Stimulated activated CD8-positive, alpha-beta memory T cell treated with anti-CD3 and anti-CD28 coated beads, Interleukin-15, amount 100 ng/mL, for 48 hours (primary cell): ENCODE data around the gene EXOC6B.
"Not testable (repeated sequence)": the region's sequence is repeated elsewhere in the genome, so short reads cannot be mapped to it uniquely, and the experiment has no call there.

Source experiments
- DNase-seq, 2 donors: peaks; one replicate each; pipeline ENCODE4 v3.0.0-alpha.2; 2020; ENCODE audit warnings: low read depth in 2 of 2

EXOC6B gene

DNA sequence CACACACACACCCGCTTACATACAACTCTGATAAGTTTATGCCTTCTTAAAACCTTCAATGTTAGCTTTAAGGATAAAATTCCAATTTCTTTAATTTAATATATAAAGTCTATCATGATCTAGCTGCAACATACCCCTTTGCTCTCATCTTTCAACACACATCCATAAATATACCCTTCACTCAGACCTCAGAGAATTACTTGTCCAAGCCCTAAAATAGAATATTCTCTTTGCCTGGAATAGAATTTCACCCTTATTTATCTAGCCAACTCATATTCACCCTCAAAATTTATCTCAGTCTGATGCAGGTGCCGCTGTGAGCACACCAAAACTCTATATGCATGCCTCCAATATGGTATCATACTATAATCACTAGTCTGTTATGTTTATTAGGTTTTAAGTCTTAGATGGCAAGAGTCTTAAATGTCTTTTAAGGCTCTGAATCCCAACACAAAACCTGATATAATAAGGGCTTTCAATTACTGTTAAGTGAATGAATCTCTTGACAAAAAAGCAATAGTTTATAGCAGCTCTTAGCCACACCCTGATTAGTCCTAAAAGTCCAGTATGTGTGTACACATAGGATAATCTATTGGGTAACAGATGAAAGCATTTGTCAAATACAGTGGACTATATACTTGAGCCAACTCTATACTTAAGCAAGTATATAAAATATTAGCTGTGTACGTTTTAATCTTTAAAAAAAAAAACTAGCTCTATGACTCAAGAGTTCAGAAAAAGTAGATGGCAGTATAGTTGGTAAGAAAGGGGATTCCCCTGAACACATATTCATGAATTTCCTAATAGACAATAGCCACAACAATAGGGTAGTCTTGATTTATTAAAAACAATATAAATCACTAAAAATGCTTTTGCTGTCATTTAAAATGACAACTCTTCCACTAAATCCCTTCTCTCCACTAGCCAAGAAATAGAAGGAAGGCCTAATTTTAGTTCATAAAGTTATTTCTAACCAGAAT is 144.5 kb downstream of the EXOC6B start:
- DNase-seq = no peak

DNA sequence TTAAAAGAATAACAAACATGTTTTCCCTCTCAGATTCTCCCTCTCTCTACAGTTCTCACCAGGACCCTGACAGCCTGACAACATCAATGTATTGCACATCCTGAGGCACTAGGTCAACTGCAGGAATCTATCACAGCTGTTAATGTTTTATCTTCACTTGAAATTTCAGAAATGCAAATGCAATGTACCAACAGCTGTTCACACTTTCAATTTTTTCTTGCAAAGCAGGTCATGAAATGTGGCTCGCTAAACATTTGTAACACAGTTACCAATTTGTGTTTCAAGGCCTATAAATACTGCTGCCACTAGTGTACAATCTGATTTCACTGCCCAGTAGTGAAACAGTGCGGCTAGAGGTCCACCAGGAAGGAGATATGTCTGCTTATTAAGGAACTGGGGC is 147.8 kb downstream of the EXOC6B start:
- DNase-seq = no peak

DNA sequence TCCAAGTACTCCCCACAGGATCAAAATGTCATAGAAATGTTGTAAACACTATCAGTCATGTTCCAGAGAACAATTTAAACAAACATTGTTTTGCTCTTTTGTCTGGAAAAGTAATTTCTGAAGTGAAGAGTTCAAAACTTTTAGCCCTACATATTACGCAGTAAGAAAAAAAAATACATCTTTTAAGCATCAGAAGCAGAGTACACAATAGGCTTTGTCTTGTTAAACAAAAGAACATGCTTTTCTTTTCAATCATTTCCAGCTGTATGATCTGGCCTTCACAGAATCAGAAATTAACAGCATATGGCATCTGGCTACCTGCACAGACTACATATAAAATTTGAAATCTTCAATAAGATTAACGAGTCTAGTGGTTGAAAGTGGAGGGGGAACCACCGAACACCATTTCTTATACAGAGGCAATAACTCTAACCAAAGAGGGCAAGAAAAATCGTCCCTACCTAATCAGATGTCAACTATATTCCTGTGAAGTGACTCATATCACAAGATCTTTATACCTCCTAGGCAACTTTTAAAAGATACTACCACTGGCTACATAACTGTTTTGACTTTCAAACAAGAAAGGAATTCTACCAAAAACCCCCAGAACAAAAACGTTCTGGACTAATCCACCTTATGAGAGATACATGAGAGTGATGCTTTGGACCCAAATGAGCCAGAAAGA is 149.3 kb downstream of the EXOC6B start:
- DNase-seq = no peak

DNA sequence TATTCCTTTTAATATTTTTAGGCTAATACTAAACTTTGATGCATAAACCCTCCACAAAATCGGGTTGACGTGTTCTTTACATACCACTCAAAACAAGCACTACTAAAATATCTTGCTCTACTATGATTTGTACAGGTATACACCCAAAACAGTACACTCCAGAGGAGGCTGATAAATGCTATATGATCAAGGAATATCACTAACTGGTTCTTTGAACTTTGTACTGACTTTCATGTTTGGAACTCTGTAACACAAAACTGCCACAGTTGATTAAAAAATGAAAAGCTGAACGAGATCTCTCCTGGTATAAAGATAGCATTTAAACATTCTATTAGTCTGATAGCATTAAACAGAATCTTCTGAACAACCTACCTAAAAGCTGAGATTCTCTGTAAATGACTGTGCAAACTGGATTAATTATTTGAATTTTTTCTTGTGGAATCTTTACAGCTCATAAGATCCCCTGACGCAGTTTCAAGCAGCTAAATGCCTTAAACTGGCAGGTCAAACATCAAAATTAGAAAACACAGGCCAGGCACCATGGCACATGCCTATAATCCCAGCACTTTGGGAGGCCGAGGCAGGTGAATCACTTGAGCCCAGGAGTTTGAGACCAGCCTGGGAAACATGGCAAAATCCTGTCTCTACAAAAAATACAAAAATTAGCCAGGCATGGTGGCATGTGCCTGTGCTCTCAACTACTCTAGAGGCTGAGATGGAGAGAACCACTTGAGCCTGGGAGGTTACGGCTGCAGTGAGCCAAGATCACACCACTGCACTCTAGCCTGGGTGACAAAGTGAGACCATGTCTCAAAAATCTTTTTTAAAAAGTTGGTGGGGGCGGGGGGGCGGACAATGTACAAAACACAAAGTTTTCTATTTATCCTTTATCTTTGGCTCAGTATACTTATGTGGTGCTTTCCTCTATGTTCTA is 150.6 kb downstream of the EXOC6B start:
- DNase-seq = no peak

DNA sequence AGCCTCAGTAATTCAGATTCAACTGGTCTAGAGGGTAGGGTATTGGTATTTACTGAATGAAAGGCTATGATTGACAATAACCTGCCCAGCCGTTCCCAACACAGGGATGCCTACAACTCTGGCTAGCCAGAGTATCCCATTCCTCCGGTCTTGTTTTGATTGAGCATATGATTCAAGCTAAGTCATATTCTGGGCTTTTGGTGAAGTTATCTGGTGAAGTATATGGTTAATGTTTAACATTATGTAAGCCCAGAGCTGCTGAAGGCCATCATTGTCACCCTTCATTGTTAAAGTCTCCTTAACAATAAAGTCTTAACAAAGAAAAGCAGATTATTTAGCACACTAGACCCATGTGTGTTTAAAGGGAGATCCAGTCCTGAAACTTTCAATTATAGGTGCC is 152.6 kb downstream of the EXOC6B start:
- no peak for DNase-seq

DNA sequence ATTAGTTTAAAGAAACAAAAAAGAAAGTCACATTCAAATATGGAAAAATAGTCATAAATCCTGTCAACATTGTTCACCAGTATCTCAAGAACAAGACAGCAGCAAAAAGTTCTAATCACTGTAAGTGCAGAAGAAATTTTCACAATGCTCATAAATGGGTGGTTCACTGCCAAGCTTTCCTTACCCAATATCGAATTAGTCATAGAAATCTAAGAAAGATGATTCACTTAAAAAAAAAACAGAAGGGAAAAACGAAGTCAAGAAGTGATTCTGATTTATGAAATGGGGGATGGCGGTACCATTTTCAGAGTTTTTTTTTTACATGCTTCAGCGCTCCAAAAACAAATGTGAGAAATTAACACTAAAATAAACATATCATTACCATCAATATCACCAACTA is 156.7 kb downstream of the EXOC6B start:
- no peak for DNase-seq

DNA sequence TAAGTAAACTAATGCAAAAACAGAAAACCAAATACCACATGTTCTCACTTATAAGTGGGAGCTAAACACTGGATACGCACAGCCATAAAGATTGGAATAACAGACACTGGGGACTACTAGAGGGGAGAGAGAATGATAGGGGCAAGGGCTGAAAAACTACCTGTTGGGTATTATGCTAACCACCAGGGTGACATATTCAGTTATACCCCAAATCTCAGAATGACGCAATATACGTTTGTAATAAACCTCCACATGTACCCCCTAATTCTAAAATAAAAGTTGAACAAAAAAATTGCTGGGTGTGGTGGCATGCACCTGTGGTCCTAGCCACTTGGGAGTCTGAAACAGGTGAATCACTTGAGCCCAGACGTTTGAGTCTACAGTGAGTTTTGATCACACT is 157.2 kb downstream of the EXOC6B start:
- no peak for DNase-seq

DNA sequence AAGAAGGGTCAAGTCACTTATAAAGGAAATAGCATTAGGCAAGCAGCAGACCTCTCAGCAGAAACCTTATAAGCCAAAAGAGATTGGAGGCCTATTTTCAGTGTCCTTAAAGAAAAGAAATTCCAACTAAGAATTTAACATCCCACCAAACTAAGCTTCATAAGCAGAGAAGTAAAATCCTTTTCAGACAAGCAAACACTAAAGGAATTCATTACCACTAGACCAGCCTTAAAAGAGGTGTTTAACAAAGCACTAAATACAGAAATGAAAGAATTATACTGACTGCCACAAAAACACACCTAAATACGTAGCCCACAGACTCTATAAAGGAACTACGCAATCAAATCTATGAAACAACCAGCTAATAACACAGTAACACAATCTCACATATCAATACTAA is 160.4 kb downstream of the EXOC6B start:
- no peak for DNase-seq

DNA sequence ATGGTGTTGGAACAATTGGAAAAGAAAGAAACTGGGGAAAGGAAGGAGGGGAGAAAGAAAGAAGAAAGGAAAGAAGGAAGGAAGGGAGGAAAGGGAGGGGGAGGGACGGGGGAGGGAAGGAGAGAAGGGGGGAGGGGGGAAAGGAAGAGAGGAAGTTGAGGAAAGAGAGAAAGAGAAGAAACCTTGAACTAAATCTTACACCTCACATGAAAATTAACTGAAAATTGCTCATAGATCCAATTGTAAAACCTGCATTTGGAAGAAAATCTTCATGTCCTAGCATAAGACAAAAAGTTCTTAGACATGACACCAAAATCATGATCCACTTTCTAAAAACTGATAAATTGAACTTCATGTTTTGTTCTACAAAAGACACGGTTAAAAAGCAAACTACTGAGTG is 163.8 kb downstream of the EXOC6B start:
- DNase-seq = no peak

DNA sequence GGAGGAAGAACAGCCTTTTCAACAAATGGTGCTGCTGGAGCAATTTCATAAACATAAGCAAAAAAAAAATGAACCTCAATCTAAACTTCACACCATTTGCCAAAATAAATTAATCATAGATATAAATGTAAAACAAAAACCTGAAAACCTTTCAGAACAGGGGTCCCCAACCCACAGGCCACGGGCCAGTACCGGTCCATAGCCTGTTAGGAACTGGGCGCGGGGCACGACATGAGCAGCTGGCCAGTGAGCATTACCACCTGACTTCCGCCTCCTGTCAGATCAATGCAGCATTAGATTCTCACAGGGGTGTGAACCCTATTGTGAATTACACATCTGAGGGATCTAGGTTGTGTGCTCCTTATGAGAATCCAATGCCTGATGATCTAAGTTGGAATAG is 176.0 kb downstream of the EXOC6B start:
- DNase-seq = no peak

DNA sequence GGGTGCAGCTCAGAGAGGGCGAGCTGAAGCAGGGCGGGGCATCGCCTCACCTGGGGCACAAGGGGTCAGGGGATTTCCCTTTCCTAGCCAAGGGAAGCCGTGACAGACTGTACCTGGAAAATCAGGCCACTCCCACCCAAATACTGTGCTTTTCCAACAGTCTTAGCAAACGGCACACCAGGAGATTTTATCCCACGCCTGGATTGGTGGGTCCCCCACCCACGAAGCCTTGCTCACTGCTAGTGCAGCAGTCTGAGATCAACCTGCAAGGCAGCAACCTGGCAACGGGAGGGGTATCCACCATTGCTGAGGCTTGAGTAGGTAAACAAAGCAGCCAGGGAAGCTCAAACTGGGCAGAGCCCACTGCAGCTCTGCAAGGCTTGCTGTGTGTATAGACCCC is 184.6 kb downstream of the EXOC6B start:
- not testable (repeated sequence) for DNase-seq

DNA sequence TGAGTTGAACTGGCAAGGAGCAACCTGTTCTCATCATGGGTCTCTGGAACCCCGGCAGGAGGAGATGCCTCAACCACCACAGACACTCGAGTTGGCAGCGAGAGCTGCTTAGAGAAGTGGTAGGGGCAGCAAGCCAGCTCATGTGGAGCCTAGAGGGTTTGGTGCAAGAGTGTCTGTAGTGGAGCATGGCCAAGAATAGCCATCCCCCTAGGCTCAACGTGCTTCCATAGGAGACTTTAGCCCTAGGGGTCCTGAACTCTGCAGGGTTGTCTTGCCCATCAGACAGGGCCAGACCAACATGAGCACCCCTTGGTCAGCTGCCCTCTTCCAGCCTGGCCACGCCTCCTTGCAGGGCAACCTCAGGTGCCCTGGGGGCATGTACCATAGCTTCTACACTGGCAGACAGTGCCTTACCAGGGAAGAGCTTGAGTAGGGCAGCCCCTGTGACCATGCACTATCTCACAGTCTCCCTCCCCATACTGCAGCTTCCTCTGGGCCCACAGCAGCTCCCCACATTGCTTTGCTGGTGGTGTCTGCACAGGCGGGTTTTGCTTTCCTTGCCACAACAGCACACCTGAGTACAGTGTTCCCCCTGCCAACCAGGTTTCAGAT is 187.1 kb downstream of the EXOC6B start:
- DNase-seq = no peak

DNA sequence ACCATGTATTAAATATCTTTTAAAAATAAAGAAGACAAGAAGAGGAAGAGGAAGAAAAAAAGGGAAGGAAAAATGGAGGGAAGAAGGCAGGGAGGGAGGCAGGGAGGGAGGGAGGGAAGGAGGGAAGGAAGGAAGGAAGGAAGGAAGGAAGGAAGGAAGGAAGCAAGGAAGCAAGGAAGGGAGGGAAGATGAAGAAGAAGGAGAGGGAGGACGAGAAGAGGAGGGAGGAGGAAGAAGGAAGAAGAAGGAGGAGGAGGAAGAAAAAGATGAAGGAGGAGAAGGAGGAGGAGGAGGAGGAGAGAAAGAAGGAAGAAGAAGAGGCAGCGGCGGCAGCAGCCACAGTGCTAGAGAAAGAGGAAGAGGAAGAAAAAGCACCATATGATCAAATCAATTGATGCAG is 189.6 kb downstream of the EXOC6B start:
- DNase-seq = no peak

DNA sequence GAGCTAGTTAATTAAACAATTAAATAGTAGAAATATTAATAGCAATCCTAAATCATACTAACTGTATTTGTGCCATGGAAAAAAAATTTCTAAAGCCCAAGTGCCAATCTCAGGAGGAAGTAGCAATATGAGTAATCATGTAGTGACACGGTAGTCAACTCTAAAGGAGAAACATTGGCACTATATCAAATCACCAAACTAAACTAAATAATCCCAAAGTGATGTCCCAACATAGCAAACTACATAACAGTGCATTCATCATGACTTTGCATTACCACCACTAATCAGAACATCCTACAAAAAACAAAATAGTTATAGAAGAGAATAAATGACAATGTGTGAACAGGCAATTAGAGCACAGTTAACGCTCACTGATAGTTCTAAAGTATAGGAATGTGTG is 195.1 kb downstream of the EXOC6B start:
- DNase-seq = no peak

DNA sequence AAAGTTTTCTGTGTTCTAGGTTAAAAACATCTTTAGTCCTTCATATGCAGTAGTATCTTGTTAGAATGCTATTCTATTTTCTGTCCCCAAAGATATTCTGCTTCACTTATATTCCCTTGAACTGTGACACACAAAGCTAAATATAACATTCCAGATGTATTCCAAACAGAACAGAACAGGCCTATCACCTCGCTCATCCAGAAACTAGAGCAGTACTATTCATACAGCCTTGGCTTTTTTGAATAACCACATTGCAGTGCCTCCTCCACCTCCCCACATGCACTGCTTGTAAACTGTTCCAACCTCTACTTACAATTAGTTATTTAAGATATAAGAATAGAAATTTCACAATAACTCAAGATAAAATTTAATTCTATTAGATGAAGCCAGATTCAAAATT is 196.8 kb downstream of the EXOC6B start:
- no peak for DNase-seq

DNA sequence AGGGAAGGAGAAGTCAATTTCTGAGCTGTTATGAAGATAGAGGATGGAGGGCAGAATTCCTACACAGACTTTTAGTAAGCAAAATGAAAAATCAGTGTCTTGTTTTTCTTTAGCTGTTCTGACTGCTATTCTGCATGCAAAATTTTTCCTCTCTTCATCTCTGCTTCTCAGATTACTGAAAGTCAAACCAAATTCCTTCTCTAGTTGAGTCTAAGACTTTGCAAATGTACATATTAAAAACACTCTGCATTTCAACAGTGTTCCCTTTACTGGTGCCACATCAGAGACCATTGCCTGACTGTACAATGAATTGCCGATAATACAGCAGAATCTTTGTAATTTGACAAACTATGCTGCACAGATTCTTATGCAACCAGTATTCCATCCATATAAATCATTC is 198.8 kb downstream of the EXOC6B start:
- no peak for DNase-seq

DNA sequence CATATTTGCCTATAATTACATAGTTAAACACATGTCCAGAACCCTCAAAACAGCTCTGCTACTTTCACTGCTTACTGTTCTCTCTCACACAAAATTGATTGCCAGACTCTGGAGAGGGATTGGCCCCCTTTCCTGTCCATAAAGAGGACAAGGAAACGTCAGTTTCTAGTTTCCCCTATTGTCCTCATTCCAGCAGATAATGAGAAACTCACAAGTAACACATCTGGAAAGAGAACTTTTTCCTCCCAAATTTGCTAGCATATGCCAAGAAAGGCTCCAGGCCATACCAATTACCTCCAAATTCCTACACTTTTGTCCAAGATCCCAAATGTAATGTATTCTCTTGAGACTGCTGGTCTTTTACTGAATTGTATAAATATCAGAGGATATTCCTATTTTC is 200.5 kb downstream of the EXOC6B start:
- DNase-seq = no peak

DNA sequence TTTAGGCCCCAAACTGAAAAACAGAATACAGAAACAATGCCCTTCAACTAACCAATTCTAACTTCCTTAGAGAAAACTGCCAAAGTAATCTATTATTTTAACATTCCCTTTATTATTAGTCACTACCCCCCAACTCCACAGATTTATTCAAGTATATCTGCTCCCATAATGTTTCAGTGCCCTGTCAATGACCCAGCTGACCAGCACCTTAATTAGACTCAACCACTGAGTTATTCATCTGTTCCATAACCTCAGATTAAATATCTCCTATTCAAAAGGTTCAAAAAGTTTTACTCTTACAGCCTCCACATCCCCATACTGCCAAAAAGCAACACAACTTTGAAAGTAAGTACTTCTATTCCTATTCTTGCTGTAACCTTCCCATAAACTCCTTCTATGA is 202.4 kb downstream of the EXOC6B start:
- no peak for DNase-seq

DNA sequence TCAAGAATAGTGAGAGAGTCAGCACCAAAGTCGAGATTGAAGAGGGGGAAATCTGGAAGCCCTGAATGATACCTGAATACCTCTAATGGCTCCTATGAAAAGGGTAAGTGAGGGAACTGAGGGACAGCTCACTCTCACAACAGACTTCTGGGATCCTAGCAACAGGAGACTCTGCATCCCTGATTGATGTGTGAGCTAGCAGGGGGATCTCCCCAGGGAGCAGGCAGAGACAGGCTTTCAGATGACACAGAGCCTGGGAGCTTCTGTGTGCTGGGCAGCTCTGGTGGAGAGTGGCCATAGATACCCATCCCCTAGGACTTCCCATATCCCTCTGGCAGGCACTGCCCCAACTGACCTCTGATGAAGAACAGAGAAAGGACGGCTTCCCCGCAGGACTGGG is 206.2 kb downstream of the EXOC6B start:
- DNase-seq = no peak

DNA sequence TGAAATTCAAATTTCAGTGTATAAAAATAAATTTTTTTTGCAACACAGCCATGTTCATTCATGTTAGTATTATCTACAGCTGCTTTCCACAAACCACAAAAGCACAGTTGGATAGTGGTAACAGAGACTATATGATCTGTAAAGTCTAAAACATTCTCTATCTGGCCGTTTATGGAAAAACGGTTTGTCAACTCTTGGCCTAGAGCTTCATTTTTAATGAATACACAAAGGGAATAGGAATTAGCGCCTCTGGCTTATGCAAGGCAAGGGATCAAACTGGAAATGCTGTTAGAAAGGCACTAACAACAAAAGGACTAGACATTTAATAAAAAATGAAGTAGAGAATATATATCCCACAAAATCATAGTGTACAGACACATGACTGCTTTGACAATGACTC is 211.9 kb downstream of the EXOC6B start:
- DNase-seq = no peak

DNA sequence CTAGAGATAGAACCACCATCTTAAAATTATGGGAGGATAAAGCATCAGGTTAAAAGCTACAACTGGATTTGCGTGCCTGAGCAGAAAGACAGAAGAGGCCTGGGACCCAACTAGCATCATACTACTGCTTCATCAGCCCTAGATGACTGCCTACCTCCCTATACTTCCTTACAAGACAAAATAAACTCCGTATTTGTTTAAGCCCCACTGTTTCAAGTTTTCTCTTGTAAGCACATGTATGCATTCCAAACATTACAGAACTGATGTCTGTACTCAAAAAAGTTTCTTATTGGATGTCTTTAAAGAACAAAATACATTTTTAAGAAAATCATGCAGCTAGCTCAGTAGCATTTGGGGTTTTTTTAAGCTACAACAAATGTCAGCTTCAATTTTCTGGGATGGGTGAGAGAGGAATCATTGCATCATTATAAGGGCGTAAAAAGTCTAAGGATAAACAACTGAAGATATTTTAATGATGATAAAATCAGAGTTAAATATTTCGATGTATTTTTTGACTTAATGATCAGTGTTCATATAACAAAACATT is 213.1 kb downstream of the EXOC6B start:
- no peak for DNase-seq
